ENCODE results near the gene INVS. TPM values are rescaled to one million over a fixed set of nuclear protein-coding genes. Genes with fewer than 3 reads are reported as not detected.
"Not testable (repeated sequence)": the region's sequence is repeated elsewhere in the genome, so short reads cannot be mapped to it uniquely, and the experiment has no call there.

The INVS gene
- total RNA-seq, 1 donor from 2014 or later, result 18.8 TPM

DNA sequence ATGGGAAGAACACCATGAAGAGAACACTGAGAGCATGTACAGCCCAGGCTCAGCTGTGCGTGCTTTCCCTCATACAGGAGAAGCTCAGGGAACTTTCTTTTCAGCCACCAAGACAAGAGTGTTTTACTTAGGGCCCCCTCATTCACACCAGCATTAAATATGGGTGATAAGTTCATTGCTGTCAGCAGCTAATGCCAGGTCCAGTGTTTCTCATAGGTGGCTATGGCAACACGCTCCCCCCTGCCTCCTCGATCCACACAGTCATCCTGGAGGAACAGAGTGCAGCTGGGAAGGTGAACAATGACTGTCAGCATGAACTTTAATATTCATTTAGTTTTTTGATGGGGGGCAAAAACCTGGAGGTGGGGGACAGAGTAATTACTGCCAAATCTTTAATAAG, 199.3 kb downstream of the INVS start:
- Mint-ChIP-seq H3K27me3 (ENCODE audit: low read depth) (no peaks in the 10 kb centered on the region), H3K9me3 (no peaks in the 10 kb centered on the region), H3K4me3 (ENCODE audit: low read depth) (no peak overlapping the region), H3K4me1 (ENCODE audit: low read depth) (no peaks in the 10 kb centered on the region), H3K36me3 (ENCODE audit: low read depth) (peaks cover 62% of the 10 kb centered on the region), H3K27ac (no peak overlapping the region)
- intact Hi-C loops (cut with micrococcal nuclease), result no loop called here
- DNase-seq (ENCODE audit: low spot score), result no peak

DNA sequence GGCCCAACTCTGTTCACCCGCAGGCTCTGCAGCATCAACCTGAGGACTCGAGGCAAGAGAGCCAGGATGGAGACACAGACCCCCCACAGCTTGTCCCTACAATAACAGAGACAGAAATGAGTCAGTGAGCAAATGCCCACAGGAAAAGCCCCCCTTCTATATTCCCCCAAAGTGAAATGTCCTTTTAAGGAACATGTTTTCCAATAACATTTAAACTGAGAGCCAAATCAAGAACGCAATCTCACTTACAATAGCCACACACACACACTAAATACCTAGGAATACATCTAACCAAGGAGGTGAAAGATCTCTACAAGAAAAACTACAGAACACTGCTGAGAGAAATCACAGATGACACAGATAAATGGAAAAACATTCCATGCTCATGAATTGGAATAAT, 204.7 kb downstream of the INVS start:
- Mint-ChIP-seq H3K9me3 (no peaks in the 10 kb centered on the region), H3K27me3 (ENCODE audit: low read depth) (no peaks in the 10 kb centered on the region), H3K27ac (no peak overlapping the region), H3K4me3 (ENCODE audit: low read depth) (no peak overlapping the region), H3K4me1 (ENCODE audit: low read depth) (no peaks in the 10 kb centered on the region), H3K36me3 (ENCODE audit: low read depth) (peaks cover 82% of the 10 kb centered on the region)
- intact Hi-C loops (cut with micrococcal nuclease), result no loop called here
- no peak for DNase-seq (ENCODE audit: low spot score)

DNA sequence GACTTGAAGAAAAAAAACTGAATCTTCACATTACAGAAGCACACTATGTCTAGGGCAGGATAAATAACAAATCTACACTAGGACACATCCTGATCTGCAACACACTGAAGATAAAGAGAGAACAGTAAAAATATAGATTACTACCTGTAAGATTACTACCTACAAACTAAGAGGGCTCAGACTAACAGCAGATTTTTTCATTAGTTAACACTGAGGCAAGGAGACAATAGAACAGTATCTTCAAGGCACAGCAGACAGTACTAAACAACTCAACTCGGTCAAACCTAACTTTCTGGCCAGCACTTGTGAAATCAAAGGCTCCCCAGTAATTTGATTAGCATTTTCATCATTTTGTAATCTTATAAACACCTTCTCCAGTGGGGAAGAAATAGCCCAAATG, 207.2 kb downstream of the INVS start:
- Mint-ChIP-seq H3K27me3 (ENCODE audit: low read depth) (no peaks in the 10 kb centered on the region), H3K27ac (no peak overlapping the region), H3K4me1 (ENCODE audit: low read depth) (no peaks in the 10 kb centered on the region), H3K36me3 (ENCODE audit: low read depth) (peaks cover 85% of the 10 kb centered on the region), H3K9me3 (no peaks in the 10 kb centered on the region), H3K4me3 (ENCODE audit: low read depth) (no peak overlapping the region)
- intact Hi-C loops (cut with micrococcal nuclease), result no loop called here
- no peak for DNase-seq (ENCODE audit: low spot score)

DNA sequence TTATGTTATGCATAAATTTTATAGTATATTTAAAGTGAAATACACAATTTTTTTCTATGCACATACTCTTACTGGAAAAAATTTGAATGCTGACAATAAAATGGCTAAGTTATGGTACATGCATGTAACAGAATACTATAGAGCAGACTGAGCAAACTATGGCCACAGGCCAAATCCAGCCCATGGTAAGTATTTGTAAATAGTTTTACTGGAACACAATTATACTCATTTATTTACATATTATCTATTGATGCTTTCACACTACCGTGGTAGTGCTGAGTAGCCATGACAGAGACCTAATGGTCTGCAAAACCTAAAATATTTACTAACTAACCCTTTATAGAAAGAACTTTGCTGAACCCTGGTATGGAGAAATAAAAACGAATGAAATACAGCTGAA, 208.0 kb downstream of the INVS start:
- Mint-ChIP-seq H3K36me3 (ENCODE audit: low read depth) (peaks cover 85% of the 10 kb centered on the region), H3K27ac (no peak overlapping the region), H3K4me1 (ENCODE audit: low read depth) (peaks cover 3% of the 10 kb centered on the region), H3K27me3 (ENCODE audit: low read depth) (no peaks in the 10 kb centered on the region), H3K4me3 (ENCODE audit: low read depth) (no peak overlapping the region), H3K9me3 (no peaks in the 10 kb centered on the region)
- no peak for DNase-seq (ENCODE audit: low spot score)
- intact Hi-C loops (cut with micrococcal nuclease), result no loop called here

DNA sequence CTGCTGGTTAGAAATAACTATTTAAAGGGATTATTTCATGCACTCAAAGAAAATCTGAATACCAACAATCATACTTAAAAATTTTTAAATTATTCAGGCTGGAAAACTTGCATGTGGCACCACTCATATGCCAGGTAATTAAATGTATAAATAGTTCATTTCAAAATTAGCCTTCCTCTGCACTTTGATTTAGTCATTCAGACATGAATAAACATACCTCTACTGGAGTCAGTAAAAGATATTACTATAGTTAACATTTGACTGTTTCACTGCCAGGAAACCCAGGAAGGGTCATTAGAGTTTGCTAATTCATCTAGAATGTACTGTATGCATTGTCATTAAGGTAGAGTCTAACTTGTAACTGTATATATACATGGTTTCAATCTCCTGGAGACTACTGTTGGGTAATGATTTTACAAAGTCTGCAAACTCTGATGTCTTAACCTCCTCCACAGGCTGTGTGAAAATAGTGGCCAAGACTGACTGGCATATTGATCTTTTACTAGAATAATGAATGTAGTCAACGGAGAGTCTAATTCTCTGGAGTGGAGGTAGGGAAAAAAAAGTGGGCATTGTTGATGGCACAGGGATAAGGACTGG, 210.0 kb downstream of the INVS start:
- Mint-ChIP-seq H3K9me3 (no peaks in the 10 kb centered on the region), H3K27me3 (ENCODE audit: low read depth) (no peaks in the 10 kb centered on the region), H3K4me1 (ENCODE audit: low read depth) (peaks cover 5% of the 10 kb centered on the region), H3K4me3 (ENCODE audit: low read depth) (no peak overlapping the region), H3K36me3 (ENCODE audit: low read depth) (peaks cover 75% of the 10 kb centered on the region), H3K27ac (no peak overlapping the region)
- DNase-seq (ENCODE audit: low spot score), result no peak
- intact Hi-C loops (cut with micrococcal nuclease), result no loop called here

DNA sequence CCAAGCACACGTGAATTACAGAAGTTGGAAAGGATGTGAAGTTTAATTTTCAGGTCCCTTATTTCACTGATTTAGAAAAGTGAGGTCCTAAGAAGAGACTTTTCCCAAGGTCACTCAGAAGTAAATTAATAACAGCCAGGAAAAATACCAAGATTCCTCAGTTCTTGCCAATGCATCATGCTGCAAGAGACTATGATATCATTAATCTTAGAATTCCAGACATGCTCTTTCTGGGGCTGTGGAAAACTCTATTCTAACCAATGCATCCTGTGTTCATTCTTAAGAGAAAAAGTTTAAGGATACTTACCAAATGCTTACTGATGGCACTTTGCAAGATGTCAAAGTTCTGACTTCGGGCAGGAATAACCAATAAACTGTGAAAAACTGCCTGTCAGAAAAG, 210.9 kb downstream of the INVS start:
- DNase-seq (ENCODE audit: low spot score), result no peak
- Mint-ChIP-seq H3K36me3 (ENCODE audit: low read depth) (peaks cover 75% of the 10 kb centered on the region), H3K9me3 (no peaks in the 10 kb centered on the region), H3K27ac (no peak overlapping the region), H3K4me1 (ENCODE audit: low read depth) (peaks cover 8% of the 10 kb centered on the region), H3K4me3 (ENCODE audit: low read depth) (no peak overlapping the region), H3K27me3 (ENCODE audit: low read depth) (no peaks in the 10 kb centered on the region)
- intact Hi-C loops (cut with micrococcal nuclease), result no loop called here

DNA sequence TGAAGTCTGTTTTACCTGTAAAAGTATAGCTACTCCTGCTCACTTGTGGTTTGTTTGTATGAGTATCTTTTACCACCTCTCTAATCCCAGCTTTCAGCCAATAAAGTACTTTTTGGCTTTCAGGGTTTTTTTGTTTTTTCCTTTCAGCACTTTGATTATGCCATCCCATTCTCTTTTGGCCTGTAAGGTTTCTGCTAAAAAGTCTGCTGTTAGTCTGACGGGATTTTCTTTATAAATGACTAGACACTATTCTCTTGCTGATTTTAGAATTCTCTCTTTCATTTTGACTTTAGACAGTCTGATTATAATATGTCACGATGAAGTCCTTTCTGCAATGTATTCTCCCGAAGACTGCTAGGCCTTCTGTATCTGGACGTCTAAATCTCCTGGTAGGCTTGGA, 216.5 kb downstream of the INVS start:
- Mint-ChIP-seq H3K27ac (no peak overlapping the region), H3K4me1 (ENCODE audit: low read depth) (peaks cover 11% of the 10 kb centered on the region), H3K36me3 (ENCODE audit: low read depth) (peaks cover 72% of the 10 kb centered on the region), H3K4me3 (ENCODE audit: low read depth) (no peak overlapping the region), H3K27me3 (ENCODE audit: low read depth) (no peaks in the 10 kb centered on the region), H3K9me3 (peaks cover 5% of the 10 kb centered on the region)
- intact Hi-C loops (cut with micrococcal nuclease), result no loop called here
- DNase-seq (ENCODE audit: low spot score), result no peak

DNA sequence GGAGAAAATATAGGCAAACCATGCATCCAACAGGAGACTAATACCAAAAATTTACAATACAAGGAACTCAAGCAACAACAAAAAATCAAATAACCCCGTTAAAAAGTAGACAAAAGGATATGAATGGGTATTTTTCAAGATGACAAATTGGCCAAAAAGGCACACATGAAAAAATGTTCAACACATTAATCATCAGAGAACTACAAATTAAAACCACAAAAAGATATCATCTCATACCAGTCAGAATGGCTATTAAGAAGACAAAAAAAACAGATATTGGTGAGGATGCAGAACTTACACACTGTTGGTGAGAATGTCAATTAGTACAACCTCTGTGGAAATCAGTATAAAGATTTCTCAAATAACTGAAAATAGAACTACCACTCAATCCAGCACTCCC, 218.7 kb downstream of the INVS start:
- intact Hi-C loops (cut with micrococcal nuclease), result no loop called here
- H3K4me1 Mint-ChIP-seq (ENCODE audit: low read depth), result peaks cover 6% of the 10 kb centered on the region

DNA sequence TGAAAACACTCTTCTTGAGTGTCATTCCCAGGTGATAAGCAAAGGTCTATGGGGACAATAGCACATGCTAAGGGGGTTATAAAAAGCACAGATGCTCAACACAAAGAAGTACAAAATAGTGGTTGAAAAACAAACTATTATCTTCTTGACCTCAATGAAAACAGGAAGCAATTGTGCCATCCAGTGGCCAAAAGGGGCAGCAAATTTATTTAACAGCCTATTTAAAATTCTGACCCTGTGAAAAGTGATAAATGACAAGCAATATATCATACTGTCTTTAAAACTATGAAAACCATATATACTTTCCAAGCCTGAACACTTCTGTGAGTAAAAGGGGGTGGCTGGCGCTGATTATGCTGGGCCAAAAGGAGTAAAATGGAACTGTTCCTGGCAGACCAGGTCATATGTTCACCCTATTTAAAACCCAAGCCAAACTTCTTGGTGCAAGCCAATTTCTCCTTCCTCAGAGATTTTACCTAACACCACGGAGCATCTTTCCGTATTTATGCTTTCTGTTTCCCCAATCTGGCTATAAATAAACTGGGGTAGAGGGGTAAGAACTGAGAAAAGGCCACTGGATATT, 224.0 kb downstream of the INVS start:
- Mint-ChIP-seq H3K36me3 (ENCODE audit: low read depth) (peaks cover 52% of the 10 kb centered on the region), H3K27ac (no peak overlapping the region), H3K27me3 (ENCODE audit: low read depth) (no peaks in the 10 kb centered on the region), H3K4me3 (ENCODE audit: low read depth) (no peak overlapping the region), H3K4me1 (ENCODE audit: low read depth) (peaks cover 3% of the 10 kb centered on the region), H3K9me3 (no peaks in the 10 kb centered on the region)
- no peak for DNase-seq (ENCODE audit: low spot score)
- intact Hi-C loops (cut with micrococcal nuclease), result loop anchor here (1.0 to 10.0 kb wide), 3 partner anchors 295 to 1138 kb away; partner anchors contain the start of gene NR4A3

More for the DNA sequence above, 218.7 kb downstream of the INVS start:
- Mint-ChIP-seq H3K27ac (peak overlapping the region; percentile 31), H3K9me3 (peaks cover 5% of the 10 kb centered on the region), H3K36me3 (ENCODE audit: low read depth) (peaks cover 67% of the 10 kb centered on the region), H3K4me3 (ENCODE audit: low read depth) (no peak overlapping the region), H3K27me3 (ENCODE audit: low read depth) (no peaks in the 10 kb centered on the region)
- DNase-seq (ENCODE audit: low spot score), result no peak

DNA sequence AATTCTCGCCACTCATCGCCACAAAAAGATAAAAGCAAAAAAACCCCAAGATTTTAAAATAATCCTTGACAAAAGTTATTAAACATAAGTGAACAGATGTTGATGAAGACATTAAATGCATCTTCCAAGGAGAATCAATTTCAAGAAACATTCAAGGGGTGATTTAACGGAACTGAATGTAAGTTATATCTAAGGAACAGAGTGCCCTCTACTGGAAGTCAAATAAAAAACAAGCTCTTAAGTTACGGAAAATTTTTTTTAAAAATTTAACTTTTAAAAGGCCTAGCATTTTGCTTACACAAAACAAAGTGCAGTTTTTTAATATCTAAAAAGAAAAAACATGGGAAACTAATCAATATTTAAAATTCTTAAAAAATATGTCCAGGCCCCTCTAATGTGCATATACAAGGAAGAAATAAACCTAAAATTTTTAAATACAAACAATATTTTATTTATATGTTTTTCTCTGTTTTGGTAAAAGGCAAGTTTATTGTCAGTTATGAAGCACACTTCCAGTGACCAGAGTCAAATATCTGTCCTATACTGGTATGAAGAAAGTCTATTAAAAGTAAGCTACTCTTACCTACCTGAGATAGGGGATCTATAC, 225.7 kb downstream of the INVS start:
- intact Hi-C loops (cut with micrococcal nuclease), result loop anchor here (5.0 to 10.0 kb wide), 2 partner anchors 502 to 1140 kb away; partner anchors contain the start of gene NR4A3
- no peaks in the 10 kb centered on the region for H3K9me3 Mint-ChIP-seq
- H3K4me3 Mint-ChIP-seq (ENCODE audit: low read depth), result no peak overlapping the region
- no peaks in the 10 kb centered on the region for H3K27me3 Mint-ChIP-seq (ENCODE audit: low read depth)
- no peak overlapping the region for H3K27ac Mint-ChIP-seq
- no peak for DNase-seq (ENCODE audit: low spot score)
- peaks cover 51% of the 10 kb centered on the region for H3K36me3 Mint-ChIP-seq (ENCODE audit: low read depth)
- peaks cover 3% of the 10 kb centered on the region for H3K4me1 Mint-ChIP-seq (ENCODE audit: low read depth)

DNA sequence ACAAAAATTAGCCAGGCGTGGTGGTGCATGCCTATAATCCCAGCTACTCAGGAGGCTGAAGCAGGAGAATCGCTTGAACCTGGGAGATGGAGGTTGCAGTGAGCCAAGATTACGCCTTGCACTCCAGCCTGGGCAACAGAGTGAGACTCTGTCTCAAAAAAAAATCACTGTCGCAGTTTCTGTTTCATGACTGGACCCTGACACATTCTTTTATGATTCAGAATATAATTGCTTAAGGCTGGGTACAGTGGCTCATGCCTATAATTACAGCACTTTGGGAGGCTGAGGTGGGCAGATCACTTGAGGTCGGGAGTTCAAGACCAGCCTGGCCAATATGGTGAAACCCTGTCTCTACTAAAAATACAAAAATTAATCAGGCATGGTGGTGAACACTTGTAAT, 239.7 kb downstream of the INVS start:
- H3K4me1 Mint-ChIP-seq (ENCODE audit: low read depth), result peaks cover 14% of the 10 kb centered on the region
- H3K4me3 Mint-ChIP-seq (ENCODE audit: low read depth); H3K27ac Mint-ChIP-seq; H3K27me3 Mint-ChIP-seq (ENCODE audit: low read depth); DNase-seq (ENCODE audit: low spot score); intact Hi-C loops (cut with micrococcal nuclease); H3K9me3 Mint-ChIP-seq: not testable (repeated sequence)
- peaks cover 46% of the 10 kb centered on the region for H3K36me3 Mint-ChIP-seq (ENCODE audit: low read depth)

DNA sequence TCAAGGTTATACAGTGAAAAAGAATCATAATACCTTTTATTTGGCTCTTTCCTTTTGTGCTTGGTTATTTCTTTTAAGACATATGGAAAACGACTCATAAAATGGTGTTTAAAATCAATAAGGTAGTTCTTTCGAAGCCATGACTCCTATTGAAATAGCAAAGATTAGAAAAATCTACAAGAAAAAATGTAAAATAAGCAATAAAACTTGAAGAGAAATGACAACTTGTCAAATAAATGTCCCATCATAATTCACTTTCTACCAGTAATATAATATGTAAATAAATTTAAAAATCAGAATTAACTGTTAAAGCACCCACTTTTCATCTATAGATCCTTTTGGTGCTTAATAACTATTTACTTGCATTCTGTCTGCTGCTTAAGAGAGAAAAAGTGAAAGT, 241.2 kb downstream of the INVS start:
- DNase-seq (ENCODE audit: low spot score), result no peak
- H3K4me1 Mint-ChIP-seq (ENCODE audit: low read depth), result peaks cover 16% of the 10 kb centered on the region
- intact Hi-C loops (cut with micrococcal nuclease), result no loop called here
- peaks cover 45% of the 10 kb centered on the region for H3K36me3 Mint-ChIP-seq (ENCODE audit: low read depth)
- H3K4me3 Mint-ChIP-seq (ENCODE audit: low read depth), result no peak overlapping the region
- H3K27me3 Mint-ChIP-seq (ENCODE audit: low read depth), result no peaks in the 10 kb centered on the region
- H3K27ac Mint-ChIP-seq, result no peak overlapping the region
- H3K9me3 Mint-ChIP-seq, result no peaks in the 10 kb centered on the region

DNA sequence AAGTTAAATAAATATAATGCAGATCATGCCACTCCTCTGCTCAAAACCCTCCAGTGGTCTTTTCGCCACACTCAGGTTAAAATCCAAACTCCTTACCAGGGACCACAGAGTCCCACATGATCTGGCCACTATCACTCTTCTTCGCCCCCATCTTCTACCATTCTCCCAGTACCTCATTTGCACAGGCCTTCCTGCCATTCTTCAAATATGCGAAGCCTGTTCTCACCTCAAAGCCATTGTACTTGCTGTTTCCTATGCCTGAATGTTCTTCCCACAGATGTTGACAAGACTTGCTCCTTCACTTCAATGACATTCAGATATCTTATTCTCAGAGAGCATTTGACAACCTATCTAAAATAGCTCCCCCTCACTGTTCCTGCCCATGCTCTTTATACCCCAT, 242.8 kb downstream of the INVS start:
- Mint-ChIP-seq H3K4me1 (ENCODE audit: low read depth) (peaks cover 21% of the 10 kb centered on the region), H3K27ac (no peak overlapping the region), H3K4me3 (ENCODE audit: low read depth) (no peak overlapping the region), H3K9me3 (no peaks in the 10 kb centered on the region), H3K27me3 (ENCODE audit: low read depth) (no peaks in the 10 kb centered on the region), H3K36me3 (ENCODE audit: low read depth) (peaks cover 53% of the 10 kb centered on the region)
- DNase-seq (ENCODE audit: low spot score), result no peak
- intact Hi-C loops (cut with micrococcal nuclease), result no loop called here

Data from activated T-helper 2 cell treated with anti-CD3 and anti-CD28 coated beads, Interferon-gamma antibody, Interleukin-2, Interleukin-4, amounts not matched to agents 10 μg/mL and 5 μg/mL and 100 μg/mL, durations not matched to agents 14 hours and 24 hours and 36 hours (primary cell).